Measurements from ENCODE around the gene FHIT. TPM values are rescaled to one million over a fixed set of nuclear protein-coding genes. Genes with fewer than 3 reads are reported as not detected.
A peak's percentile ranks its signal among the peaks of the same experiment; 100 is the strongest.

The FHIT gene
- total RNA-seq, 1 experiment from 2014 or later, result 9.8 TPM

- Histone ChIP-seq H2AFZ (no peak overlapping the region), H3K4me1 (replicated peaks; ENCODE audit: insufficient read depth) (no peaks in the 10 kb centered on the region), H3K36me3 (ENCODE audit: low read depth) (no peaks in the 10 kb centered on the region), H3K27ac (no peak overlapping the region), H3K27me3 (ENCODE audit: insufficient read depth, low read depth) (no peaks in the 10 kb centered on the region), H3K4me2 (no peak overlapping the region), H4K20me1 (ENCODE audit: insufficient read depth) (no peaks in the 10 kb centered on the region), H3F3A (ENCODE audit: insufficient read depth, low read depth) (no peaks in the 10 kb centered on the region), H3K9me2 (ENCODE audit: insufficient read depth) (no peaks in the 10 kb centered on the region), H3K79me2 (ENCODE audit: low read depth) (no peaks in the 10 kb centered on the region), H3K4me3 (no peak overlapping the region), H3K9me3 (ENCODE audit: insufficient read depth, low read depth) (no peaks in the 10 kb centered on the region)
- intact Hi-C loops (cut with micrococcal nuclease; ENCODE audit: unreplicated experiment), result no loop called here
- CTCF ChIA-PET, result no interaction called here
- no TSS peak for BruUV-seq (replicated peaks)
- TF ChIP-seq CTCF (conservative IDR thresholded peaks at IDR 0.05) (no peak), EZH2 (IDR thresholded peaks at IDR 0.05; ENCODE audit: low read depth) (no peak)
- DNase-seq, result no peak
- POLR2A ChIA-PET (ENCODE audit: unreplicated experiment), result no interaction called here
Observed at GRCh38 chr3:60696428-60697125, 554.7 kb downstream of the FHIT start.

GRCh38 chr3:60675424-60675823 lies 575.8 kb downstream of the FHIT start:
- H3K36me3 ChIP-seq (ENCODE audit: low read depth), result no peaks in the 10 kb centered on the region
- BruUV-seq (replicated peaks), result no TSS peak
- H3K4me1 ChIP-seq (replicated peaks; ENCODE audit: insufficient read depth), result no peaks in the 10 kb centered on the region
- DNase-seq, result peak in 1 of 2 experiments; percentile 54
- H3K4me3 ChIP-seq, result no peak overlapping the region
- no peak for TF ChIP-seq CTCF (conservative IDR thresholded peaks at IDR 0.05)
- no peak for TF ChIP-seq EZH2 (IDR thresholded peaks at IDR 0.05; ENCODE audit: low read depth)
- POLR2A ChIA-PET (ENCODE audit: unreplicated experiment), result no interaction called here
- no peak overlapping the region for H3K27ac ChIP-seq
- CTCF ChIA-PET, result no interaction called here
- H4K20me1 ChIP-seq (ENCODE audit: insufficient read depth), result no peaks in the 10 kb centered on the region
- H3K79me2 ChIP-seq (ENCODE audit: low read depth), result no peaks in the 10 kb centered on the region
- no peak overlapping the region for H3K4me2 ChIP-seq
- H2AFZ ChIP-seq, result no peak overlapping the region
- H3K9me3 ChIP-seq (ENCODE audit: insufficient read depth, low read depth), result no peaks in the 10 kb centered on the region
- H3K27me3 ChIP-seq (ENCODE audit: insufficient read depth, low read depth), result no peaks in the 10 kb centered on the region
- intact Hi-C loops (cut with micrococcal nuclease; ENCODE audit: unreplicated experiment), result no loop called here
- H3K9me2 ChIP-seq (ENCODE audit: insufficient read depth), result no peaks in the 10 kb centered on the region
- H3F3A ChIP-seq (ENCODE audit: insufficient read depth, low read depth), result no peaks in the 10 kb centered on the region

- Histone ChIP-seq H3K4me3 (no peak overlapping the region), H3K4me1 (replicated peaks; ENCODE audit: insufficient read depth) (no peaks in the 10 kb centered on the region), H3K27me3 (ENCODE audit: insufficient read depth, low read depth) (no peaks in the 10 kb centered on the region), H3K79me2 (ENCODE audit: low read depth) (no peaks in the 10 kb centered on the region), H3K9me2 (ENCODE audit: insufficient read depth) (no peaks in the 10 kb centered on the region), H3K9me3 (ENCODE audit: insufficient read depth, low read depth) (no peaks in the 10 kb centered on the region), H2AFZ (no peak overlapping the region), H3K27ac (no peak overlapping the region), H4K20me1 (ENCODE audit: insufficient read depth) (no peaks in the 10 kb centered on the region), H3K36me3 (ENCODE audit: low read depth) (no peaks in the 10 kb centered on the region), H3F3A (ENCODE audit: insufficient read depth, low read depth) (no peaks in the 10 kb centered on the region), H3K4me2 (no peak overlapping the region)
- TF ChIP-seq CTCF (conservative IDR thresholded peaks at IDR 0.05) (no peak), EZH2 (IDR thresholded peaks at IDR 0.05; ENCODE audit: low read depth) (no peak)
- ChIA-PET CTCF (no interaction called here), POLR2A (ENCODE audit: unreplicated experiment) (no interaction called here)
- no TSS peak for BruUV-seq (replicated peaks)
- DNase-seq, result peak in 1 of 2 experiments; percentile 37
- intact Hi-C loops (cut with micrococcal nuclease; ENCODE audit: unreplicated experiment), result no loop called here
Observed at GRCh38 chr3:60674870-60675269, 576.4 kb downstream of the FHIT start.

All from PC-9 (cell line).